Forelimb muscle (tissue), 1 donor: ENCODE data around the gene CA4. TPM values are rescaled to one million over a fixed set of nuclear protein-coding genes. Genes with fewer than 3 reads are reported as not detected.
"Not testable (repeated sequence)": the region's sequence is repeated elsewhere in the genome, so short reads cannot be mapped to it uniquely, and the experiment has no call there.

Experiments used
- DNase-seq: peaks from one replicate; pipeline ENCODE4 v3.0.0-alpha.2; 2013; ENCODE audit warnings: low read depth
- polyA plus RNA-seq: library from polyadenylated mRNA; unstranded; fragments of 120-200 nt; gene quantifications from one replicate; pipeline ENCODE4 v1.2.1, GENCODE V29; 2013; ENCODE audit not compliant: insufficient read length

Gene CA4
- polyA plus RNA-seq, 1 donor, result 7.1 TPM

DNA sequence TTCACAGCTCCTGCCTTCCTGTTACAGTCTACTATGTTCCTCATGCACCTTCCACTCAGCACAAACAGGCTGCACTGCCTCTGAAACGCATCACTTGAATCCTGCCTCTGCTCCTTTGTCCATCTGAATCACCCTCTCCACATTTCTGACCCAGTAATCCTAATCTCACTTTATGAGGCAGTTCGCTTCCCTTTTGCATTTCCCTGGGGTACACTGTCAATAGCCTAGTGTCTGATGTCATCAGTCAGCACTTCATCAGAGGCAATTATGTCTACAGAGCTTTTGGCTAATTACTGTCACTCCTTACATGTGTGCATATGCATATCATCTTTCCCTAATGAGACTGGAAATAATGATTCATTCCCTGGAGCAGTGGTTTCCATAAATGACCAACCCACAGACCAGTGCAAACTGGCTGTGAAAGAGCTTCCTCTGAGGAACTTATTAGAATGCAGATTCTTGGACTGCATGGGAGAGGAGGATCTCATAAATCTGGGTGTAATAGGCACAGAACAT lies 23.6 kb downstream of the CA4 start:
- no peak for DNase-seq

GRCh38 chr17:60174035-60174434 lies 24.3 kb downstream of the CA4 start:
- no peak for DNase-seq

- not testable (repeated sequence) for DNase-seq
These were observed 25.0 kb downstream of the CA4 start for GRCh38 chr17:60174767-60175166.

DNA sequence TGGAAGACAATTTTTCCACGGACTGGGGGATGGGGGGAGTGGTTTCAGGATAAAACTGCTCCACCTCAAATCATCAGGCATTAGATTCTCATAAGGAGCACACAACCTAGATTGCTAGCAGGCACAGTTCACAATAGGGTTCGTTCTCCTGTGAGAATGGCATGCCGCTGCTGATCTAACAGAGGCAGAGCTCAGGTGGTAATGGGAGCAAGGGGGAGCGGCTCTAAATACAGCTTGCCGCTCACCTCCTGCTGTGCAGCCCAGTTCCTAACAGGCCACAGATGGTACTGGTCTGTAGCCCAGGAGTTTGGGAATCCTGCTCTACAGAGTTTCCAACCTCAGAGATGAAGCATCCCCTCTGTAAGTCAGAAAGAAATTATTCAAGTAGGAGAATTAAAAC lies 27.0 kb downstream of the CA4 start:
- not testable (repeated sequence) for DNase-seq

DNA sequence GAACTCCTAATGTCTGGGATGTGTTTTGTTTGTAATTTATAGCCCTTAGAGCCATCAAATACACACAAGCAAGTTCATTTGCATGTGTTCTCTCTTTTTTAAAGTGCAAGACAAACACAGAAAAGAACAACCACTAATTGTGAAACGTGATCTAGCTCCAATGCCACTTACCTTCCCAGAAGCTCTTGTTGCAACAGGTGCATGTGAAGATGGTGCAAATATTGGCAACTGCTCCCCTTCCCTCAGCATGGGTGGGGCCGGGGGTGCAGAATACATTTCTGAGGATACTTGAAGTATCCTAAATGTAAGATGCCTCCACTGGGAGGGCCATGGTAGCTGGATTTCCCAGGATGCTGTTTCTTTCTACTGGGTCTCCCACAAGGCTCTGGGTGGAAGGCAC lies 28.4 kb downstream of the CA4 start:
- not testable (repeated sequence) for DNase-seq

DNA sequence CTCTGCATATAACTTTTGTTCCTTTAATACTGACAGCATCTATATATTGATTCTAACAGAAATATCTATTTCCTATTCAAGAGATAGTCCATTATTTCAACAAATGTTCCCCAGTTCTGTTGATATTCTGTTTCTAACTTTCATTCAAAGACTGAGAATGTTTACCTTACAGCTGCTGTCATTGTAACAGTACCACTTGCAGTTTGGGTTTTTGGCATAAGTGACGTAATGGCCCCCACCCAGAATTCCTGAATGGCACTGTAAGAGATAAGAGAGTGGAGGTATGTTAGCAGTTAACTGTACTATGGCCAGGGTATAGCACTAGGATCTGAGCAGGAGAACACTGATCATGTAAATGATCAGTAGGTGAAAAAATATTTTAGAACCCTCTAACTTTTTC lies 30.6 kb downstream of the CA4 start:
- not testable (repeated sequence) for DNase-seq

DNA sequence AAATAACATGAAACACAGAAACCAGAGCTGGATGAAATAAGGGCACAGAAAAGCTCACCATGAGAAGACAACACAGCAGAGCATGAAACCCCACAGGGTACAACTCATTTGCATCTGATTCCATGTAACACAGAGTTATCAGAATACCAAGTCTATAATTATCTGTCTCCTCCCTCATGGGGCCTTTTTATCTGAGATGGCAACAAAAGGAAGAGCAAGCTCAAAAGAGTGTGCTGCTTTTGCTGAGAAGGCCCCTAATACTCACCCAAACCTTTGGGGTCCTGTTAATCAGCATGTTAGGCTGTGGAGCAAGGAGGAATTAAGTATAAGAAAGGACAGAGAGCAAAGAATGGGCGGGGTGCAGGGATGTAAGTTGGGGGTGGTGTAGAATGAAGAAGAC lies 36.6 kb downstream of the CA4 start:
- DNase-seq, result not testable (repeated sequence)

DNA sequence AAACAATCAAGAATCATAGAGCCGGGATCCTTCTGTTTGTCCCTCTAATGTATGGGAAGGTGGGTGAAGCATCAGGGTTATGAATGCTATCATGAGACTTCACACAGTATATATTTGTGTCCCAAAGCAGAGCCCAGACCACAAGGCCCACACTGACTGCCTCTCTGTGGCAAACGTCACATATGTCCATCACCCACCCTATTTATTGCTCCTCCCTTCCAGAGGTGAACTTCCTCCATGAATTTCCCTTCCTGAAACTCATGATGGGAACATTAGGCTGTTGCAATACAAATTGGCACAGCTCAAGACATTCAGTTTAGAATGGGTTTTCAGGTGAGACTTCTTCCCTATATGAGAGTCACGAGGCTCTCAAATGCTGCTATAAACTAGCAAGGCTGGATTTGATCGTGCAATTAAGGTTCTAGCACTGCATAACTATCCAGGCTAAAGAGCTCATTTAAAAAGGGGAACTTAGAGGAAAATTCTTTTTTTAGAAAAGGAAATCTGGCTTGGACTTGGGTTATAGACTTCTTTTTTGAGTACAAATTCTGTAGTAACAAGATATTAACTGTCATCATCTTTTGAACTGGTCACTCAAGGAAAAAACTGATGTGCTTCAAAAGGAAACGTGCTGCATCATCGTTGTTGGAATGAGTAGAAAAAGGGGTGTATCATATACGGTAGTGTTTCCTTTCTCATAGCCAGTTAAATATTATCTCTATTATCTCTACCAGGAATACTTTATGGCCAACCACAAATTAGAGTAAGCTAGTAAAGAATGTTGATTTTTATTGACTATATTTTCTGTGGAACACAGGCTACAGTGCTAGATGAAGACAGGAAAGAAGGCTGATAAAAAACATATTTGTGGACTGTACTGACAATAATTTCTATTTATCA lies 37.3 kb downstream of the CA4 start:
- DNase-seq, result not testable (repeated sequence)

GRCh38 chr17:60188759-60189158 lies 39.0 kb downstream of the CA4 start:
- no peak for DNase-seq

- DNase-seq, result not testable (repeated sequence)
These were observed 40.3 kb downstream of the CA4 start for GRCh38 chr17:60190032-60190431.

DNA sequence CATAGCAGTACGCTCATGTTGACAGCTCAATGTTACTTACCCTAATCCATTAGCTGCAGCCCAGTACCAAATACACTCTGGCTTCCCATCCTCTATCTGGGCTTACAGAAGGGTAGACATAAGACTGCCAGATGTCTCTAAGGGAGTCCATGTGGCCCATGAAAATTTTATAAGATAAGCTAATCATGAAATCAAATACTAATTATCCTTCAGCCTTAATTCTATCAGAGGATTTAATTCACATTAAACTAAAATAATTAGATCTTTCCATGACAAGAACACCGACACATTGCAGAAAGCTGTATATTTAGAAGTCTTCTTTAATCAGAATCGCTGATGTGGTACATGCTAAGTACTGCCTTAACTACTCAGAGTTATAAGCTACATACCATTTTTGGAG lies 43.3 kb downstream of the CA4 start:
- DNase-seq, result not testable (repeated sequence)

DNA sequence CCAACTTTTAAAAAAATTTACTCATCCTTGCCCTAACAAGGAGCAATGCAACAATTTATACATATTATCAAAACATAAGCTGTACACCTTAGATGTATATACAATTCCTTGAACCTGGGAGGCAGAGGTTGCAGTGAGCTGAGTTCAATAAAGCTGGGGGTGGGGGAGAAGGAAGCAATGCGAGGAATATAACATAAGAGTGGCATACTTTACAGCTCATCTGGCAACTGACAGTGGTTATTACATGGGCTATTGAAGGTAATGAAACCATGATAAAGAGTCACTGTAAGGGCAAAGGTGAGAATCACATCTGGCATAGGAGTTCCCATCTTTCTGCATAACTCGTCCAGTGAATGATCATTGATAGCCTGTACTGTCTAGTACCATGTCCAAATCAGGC lies 43.7 kb downstream of the CA4 start:
- no peak for DNase-seq

GRCh38 chr17:60194141-60194540 lies 44.4 kb downstream of the CA4 start:
- not testable (repeated sequence) for DNase-seq

DNA sequence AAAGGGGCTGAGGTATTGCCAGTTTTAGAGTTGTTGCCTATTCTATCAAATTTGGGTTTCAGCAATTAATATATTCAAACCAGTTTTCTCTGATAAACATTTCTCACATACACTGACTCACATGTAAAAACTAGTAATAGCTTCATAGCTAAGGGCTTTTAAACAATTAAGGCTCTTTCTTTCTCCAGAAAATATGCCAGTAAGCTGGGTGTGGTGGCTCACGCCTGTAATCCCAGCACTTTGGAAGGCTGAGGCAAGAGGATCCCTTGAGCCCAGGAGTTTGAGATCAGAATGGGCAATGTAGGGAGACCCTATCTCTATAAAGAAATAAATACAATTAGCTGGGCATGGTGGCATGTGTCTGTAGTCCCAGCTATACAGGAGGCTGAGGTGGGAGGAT lies 48.9 kb downstream of the CA4 start:
- not testable (repeated sequence) for DNase-seq

DNA sequence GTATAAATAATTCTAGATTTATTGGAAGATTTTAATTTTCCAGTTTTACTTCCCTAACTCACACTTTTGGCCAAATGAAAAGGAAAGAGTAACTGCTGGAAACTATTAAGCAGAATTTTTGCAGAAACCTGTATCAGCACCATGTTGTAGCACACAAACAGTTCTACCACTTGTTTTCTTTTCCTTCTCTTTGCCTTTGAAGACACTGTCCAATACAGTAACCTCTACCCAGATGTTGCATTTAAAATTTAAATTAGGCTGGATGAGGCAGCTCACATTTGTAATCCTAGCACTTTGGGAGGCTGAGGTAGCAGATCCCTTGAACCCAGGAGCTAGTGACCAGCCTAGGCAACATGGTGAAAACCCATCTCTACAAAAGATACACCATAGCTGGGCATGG lies 56.0 kb downstream of the CA4 start:
- DNase-seq, result not testable (repeated sequence)

GRCh38 chr17:60208302-60208701 lies 58.5 kb downstream of the CA4 start:
- not testable (repeated sequence) for DNase-seq

Other genes starting within 250 kb of the CA4 start
- gene RNFT1, start 185.2 kb upstream of the CA4 start, polyA plus RNA-seq, result 16.1 TPM
- gene HEATR6, start 71.1 kb upstream of the CA4 start, polyA plus RNA-seq, result 18.2 TPM
- 22.7 TPM for gene USP32, start 242.2 kb downstream of the CA4 start, polyA plus RNA-seq